GM18505 (cell line): Measurements from ENCODE around the gene WDFY2.

Experiments used
- ATAC-seq: cut with Tn5 transposase; IDR thresholded peaks from one replicate; pipeline ENCODE4 v1.9.1; 2021; ENCODE audit not compliant: unreplicated experiment
- POLR2A ChIP-seq: IDR thresholded peaks from 4 replicates; pipeline ENCODE4 v1.6.1; 2011; ENCODE audit warnings: borderline replicate concordance; ENCODE audit not compliant: insufficient read depth, insufficient read length; ENCODE audit errors: extremely low read depth

Gene WDFY2

GRCh38 chr13:51666839-51667238, 82.6 kb downstream of the WDFY2 start:
- ATAC-seq = no peak
- no peak for TF ChIP-seq POLR2A

- TF ChIP-seq POLR2A = no peak
- ATAC-seq = no peak
These were observed 84.4 kb downstream of the WDFY2 start for GRCh38 chr13:51668580-51669195.

- ATAC-seq = no peak
- no peak for TF ChIP-seq POLR2A
These were observed 88.9 kb downstream of the WDFY2 start for GRCh38 chr13:51673165-51673564.

- no peak for ATAC-seq
- TF ChIP-seq POLR2A = no peak
These were observed 90.0 kb downstream of the WDFY2 start for GRCh38 chr13:51674276-51674675.

- ATAC-seq = no peak
- no peak for TF ChIP-seq POLR2A
These were observed 91.1 kb downstream of the WDFY2 start for GRCh38 chr13:51675385-51675784.

GRCh38 chr13:51675877-51676276, 91.6 kb downstream of the WDFY2 start:
- no peak for ATAC-seq
- no peak for TF ChIP-seq POLR2A

GRCh38 chr13:51676739-51677138, 92.5 kb downstream of the WDFY2 start:
- ATAC-seq = no peak

GRCh38 chr13:51678420-51678819, 94.2 kb downstream of the WDFY2 start:
- ATAC-seq = no peak
- TF ChIP-seq POLR2A = no peak

More at GRCh38 chr13:51676739-51677138, 92.5 kb downstream of the WDFY2 start:
- TF ChIP-seq POLR2A = no peak

GRCh38 chr13:51679616-51680015, 95.4 kb downstream of the WDFY2 start:
- TF ChIP-seq POLR2A = no peak

GRCh38 chr13:51681037-51681678, 96.9 kb downstream of the WDFY2 start:
- ATAC-seq = no peak
- TF ChIP-seq POLR2A = no peak

More at GRCh38 chr13:51679616-51680015, 95.4 kb downstream of the WDFY2 start:
- no peak for ATAC-seq

- no peak for TF ChIP-seq POLR2A
- ATAC-seq = no peak
These were observed 98.4 kb downstream of the WDFY2 start for GRCh38 chr13:51682686-51683085.

- ATAC-seq = no peak
- no peak for TF ChIP-seq POLR2A
These were observed 99.3 kb downstream of the WDFY2 start for GRCh38 chr13:51683597-51683996.

GRCh38 chr13:51684076-51684475, 99.8 kb downstream of the WDFY2 start:
- no peak for ATAC-seq
- TF ChIP-seq POLR2A = no peak

GRCh38 chr13:51687947-51688714, 103.9 kb downstream of the WDFY2 start:
- no peak for ATAC-seq
- TF ChIP-seq POLR2A = no peak

- no peak for ATAC-seq
- no peak for TF ChIP-seq POLR2A
These were observed 104.8 kb downstream of the WDFY2 start for GRCh38 chr13:51688937-51689662.
